Mucosa of stomach (tissue), 1 donor: ENCODE results near the gene ADNP.
A peak's percentile ranks its signal among the peaks of the same experiment; 100 is the strongest.
"Not testable (repeated sequence)": the region's sequence is repeated elsewhere in the genome, so short reads cannot be mapped to it uniquely, and the experiment has no call there.

Experiments used
- H3K27me3 ChIP-seq: one replicate; pipeline ENCODE4 v1.7.0; 2013; ENCODE audit warnings: mild to moderate bottlenecking, low read length; ENCODE audit not compliant: control insufficient read depth, insufficient read depth
- H3K36me3 ChIP-seq: one replicate; pipeline ENCODE4 v1.7.0; 2013; ENCODE audit warnings: low read length; ENCODE audit not compliant: control insufficient read depth, insufficient read depth
- H3K4me1 ChIP-seq: one replicate; pipeline ENCODE4 v1.7.0; 2013; ENCODE audit warnings: mild to moderate bottlenecking, low read length; ENCODE audit not compliant: control insufficient read depth, insufficient read depth
- H3K4me3 ChIP-seq: one replicate; pipeline ENCODE4 v1.7.0; 2013; ENCODE audit warnings: low read length
- H3K9ac ChIP-seq: one replicate; pipeline ENCODE4 v1.7.0; 2013; ENCODE audit warnings: mild to moderate bottlenecking, low read length, moderate library complexity
- H3K9me3 ChIP-seq: one replicate; pipeline ENCODE4 v1.7.0; 2013; ENCODE audit warnings: mild to moderate bottlenecking, low read length, moderate library complexity; ENCODE audit not compliant: control insufficient read depth
- donor health status: Pancreatic carcinoma.

Gene ADNP

GRCh38 chr20:50931306-50932015, at the start of gene ADNP:
Gene ADNP (minus strand): TSS chr20:50931437. CDS start chr20:50903996, 27,441 bp downstream.
- Histone ChIP-seq H3K36me3 (no peaks in the 10 kb centered on the region), H3K9me3 (no peaks in the 10 kb centered on the region), H3K4me3 (peak within 1 kb of the TSS; percentile 44), H3K4me1 (peaks cover 19% of the 10 kb centered on the region), H3K27me3 (no peaks in the 10 kb centered on the region), H3K9ac (peak within 1 kb of the TSS; percentile 77)

GRCh38 chr20:50980071-50980681, 48.9 kb upstream of the ADNP start:
- Histone ChIP-seq H3K27me3 (peaks cover 24% of the 10 kb centered on the region), H3K4me3 (no peak overlapping the region), H3K4me1 (peaks cover 13% of the 10 kb centered on the region), H3K9ac (no peak overlapping the region), H3K9me3 (no peaks in the 10 kb centered on the region), H3K36me3 (no peaks in the 10 kb centered on the region)

- H3K4me3 ChIP-seq, H3K9me3 ChIP-seq, H3K9ac ChIP-seq, H3K36me3 ChIP-seq: not testable (repeated sequence)
- Histone ChIP-seq H3K4me1 (peaks cover 13% of the 10 kb centered on the region), H3K27me3 (peaks cover 24% of the 10 kb centered on the region)
Measured at GRCh38 chr20:50978533-50978932, 47.3 kb upstream of the ADNP start.

DNA sequence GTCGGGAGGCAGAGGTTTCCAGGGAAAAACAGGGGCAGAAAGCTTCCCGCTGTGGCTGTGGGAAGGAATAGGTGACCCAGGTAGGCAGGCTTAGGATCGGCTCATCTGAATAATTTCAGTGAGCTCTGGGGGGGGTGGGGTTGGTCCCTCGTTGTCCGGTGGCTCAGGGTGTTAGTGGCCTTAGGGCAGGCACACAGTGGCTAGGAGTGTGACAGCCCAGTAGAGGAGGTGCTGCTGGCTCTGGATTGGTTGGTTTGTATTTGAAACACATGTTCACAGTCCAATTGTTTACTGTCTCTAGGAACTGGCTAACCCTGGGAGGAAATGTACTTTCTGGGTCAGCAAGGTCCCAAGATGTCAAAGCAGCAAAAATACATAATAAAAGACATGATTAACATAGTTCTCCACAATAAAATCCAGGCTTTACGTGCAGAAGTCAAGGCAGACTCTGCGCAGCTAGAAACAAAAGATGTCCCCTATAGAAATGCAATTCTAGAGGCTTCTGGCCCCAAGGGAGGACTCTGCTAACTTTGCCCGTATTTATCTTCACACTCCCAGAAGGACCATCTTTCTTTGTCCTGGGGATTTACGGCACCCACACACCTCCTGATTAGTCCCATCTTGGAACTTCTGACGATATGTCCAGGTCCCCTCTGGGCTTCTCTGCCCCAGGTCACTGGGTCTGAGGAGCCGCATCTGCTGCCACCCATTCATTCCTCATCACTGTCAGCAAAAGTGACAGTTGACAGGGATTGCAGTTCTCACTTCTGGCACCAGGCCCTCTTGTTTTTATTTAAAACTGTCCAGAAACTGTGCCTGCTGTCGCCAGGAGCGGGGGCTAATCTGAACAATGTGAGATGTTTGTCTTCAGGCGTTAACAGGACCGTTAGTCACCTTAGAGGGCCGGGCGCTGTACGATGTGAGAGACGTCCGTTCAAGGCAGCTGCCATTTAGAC, 46.1 kb upstream of the ADNP start:
- H3K9ac ChIP-seq: no peak overlapping the region
- H3K4me3 ChIP-seq: no peak overlapping the region
- peaks cover 7% of the 10 kb centered on the region for H3K4me1 ChIP-seq
- peaks cover 24% of the 10 kb centered on the region for H3K27me3 ChIP-seq
- no peaks in the 10 kb centered on the region for H3K9me3 ChIP-seq
- H3K36me3 ChIP-seq: no peaks in the 10 kb centered on the region

GRCh38 chr20:50975701-50976330, 44.6 kb upstream of the ADNP start:
- Histone ChIP-seq H3K4me3 (no peak overlapping the region), H3K9ac (no peak overlapping the region), H3K27me3 (peaks cover 21% of the 10 kb centered on the region), H3K4me1 (no peaks in the 10 kb centered on the region), H3K9me3 (no peaks in the 10 kb centered on the region), H3K36me3 (no peaks in the 10 kb centered on the region)

DNA sequence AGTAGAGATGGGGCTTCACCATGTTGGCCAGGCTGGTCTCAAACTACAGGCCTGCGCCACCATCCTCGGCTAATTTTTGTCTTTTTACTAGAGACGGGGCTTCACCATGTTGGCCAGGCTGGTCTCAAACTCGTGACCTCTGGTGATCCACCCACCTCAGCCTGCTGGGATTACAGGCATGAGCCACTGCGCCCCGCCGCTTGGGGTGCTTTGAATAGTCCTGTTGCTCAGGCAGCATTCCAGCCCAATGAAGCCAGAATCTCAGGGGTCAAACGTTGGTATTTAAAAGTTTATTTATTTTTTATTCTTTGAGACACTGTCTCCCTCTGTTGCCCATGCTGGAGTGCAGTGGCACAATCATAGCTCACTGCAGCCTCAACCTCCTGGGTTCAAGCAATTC, 38.7 kb upstream of the ADNP start:
- Histone ChIP-seq H3K4me1 (no peaks in the 10 kb centered on the region), H3K4me3 (no peak overlapping the region), H3K36me3 (no peaks in the 10 kb centered on the region), H3K27me3 (no peaks in the 10 kb centered on the region), H3K9ac (no peak overlapping the region), H3K9me3 (no peaks in the 10 kb centered on the region)

DNA sequence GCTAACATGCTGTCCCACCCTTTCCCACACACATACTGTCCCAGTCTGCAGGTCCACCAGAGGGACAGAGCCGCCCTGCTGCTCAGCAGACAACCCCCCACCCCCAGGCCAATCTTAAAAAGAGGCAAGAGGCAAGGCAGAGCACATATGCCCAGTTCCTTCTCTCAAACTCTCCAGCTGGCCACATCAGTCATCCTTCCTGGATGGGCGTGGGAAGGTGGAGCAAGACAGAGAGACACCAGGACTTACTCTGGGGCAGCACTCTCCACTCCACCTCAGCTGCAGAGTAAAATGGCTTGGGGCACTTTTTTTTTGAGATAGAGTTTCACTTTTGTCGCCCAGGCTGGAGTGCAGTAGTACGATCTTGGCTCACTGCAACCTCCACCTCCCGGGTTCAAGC, 38.2 kb upstream of the ADNP start:
- H3K4me3 ChIP-seq: no peak overlapping the region
- no peaks in the 10 kb centered on the region for H3K4me1 ChIP-seq
- no peaks in the 10 kb centered on the region for H3K27me3 ChIP-seq
- no peaks in the 10 kb centered on the region for H3K9me3 ChIP-seq
- H3K9ac ChIP-seq: no peak overlapping the region
- H3K36me3 ChIP-seq: no peaks in the 10 kb centered on the region

DNA sequence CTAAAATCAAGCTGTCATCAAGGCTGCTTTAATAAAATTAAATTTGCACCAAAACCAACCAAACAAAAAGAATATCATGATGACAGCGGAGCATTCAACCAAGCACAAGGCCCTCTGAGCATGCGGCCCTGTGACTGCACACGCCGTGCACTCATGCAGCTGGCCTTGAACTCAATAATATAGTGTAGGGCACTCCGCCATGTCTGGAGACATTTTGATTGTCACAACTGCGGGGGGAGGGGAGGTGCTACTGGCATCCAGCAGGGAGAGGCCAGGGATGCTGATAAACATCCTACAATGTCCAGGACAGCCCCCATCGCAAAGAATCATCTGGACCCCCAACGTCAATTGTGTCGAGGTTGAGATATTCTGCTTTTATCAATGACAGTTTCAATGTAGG, 37.1 kb upstream of the ADNP start:
- Histone ChIP-seq H3K9ac (no peak overlapping the region), H3K36me3 (no peaks in the 10 kb centered on the region), H3K27me3 (no peaks in the 10 kb centered on the region), H3K9me3 (no peaks in the 10 kb centered on the region), H3K4me1 (no peaks in the 10 kb centered on the region), H3K4me3 (no peak overlapping the region)

DNA sequence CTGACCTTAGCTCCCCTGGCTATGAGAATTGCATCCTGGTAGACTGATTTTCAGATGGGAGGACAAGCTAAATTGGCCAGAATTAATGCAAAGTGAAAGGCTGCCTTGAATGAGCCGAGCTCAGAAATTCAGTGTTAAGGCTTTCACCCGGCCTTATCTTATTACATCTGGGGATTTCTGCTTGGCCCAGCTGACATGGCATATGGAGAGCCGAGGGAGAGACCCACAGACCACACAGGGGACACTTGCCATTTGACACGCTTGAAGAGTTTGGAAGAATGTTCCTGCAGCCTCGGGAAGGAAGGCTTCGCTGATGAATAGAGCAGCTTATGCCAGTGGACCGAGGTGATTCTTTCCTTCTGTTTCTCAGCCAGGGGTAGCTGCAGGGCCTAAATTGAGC, 36.3 kb upstream of the ADNP start:
- no peaks in the 10 kb centered on the region for H3K36me3 ChIP-seq
- no peaks in the 10 kb centered on the region for H3K4me1 ChIP-seq
- H3K9me3 ChIP-seq: no peaks in the 10 kb centered on the region
- no peak overlapping the region for H3K4me3 ChIP-seq
- H3K27me3 ChIP-seq: no peaks in the 10 kb centered on the region
- no peak overlapping the region for H3K9ac ChIP-seq

DNA sequence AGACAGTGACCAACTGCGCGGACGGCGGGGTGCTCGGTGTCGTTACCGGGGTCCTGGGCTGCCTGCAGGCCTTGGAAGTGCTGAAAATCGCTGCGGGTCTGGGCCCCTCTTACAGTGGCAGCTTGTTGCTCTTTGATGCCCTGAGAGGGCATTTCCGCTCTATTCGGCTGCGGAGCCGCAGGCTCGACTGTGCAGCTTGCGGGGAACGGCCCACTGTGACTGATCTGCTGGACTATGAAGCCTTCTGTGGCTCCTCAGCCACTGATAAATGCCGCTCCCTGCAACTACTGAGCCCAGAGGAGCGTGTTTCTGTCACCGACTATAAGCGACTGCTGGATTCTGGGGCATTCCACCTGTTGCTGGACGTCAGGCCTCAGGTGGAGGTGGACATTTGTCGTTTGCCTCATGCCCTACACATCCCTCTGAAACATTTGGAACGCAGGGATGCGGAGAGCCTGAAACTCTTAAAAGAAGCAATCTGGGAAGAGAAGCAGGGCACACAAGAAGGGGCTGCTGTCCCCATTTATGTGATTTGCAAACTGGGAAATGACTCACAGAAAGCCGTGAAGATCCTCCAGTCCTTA, 28.4 kb upstream of the ADNP start:
- Histone ChIP-seq H3K9ac (peak overlapping the region; percentile 77), H3K9me3 (no peaks in the 10 kb centered on the region), H3K36me3 (no peaks in the 10 kb centered on the region), H3K4me1 (peaks cover 13% of the 10 kb centered on the region), H3K4me3 (peak overlapping the region; percentile 31), H3K27me3 (no peaks in the 10 kb centered on the region)

GRCh38 chr20:50958615-50959542, 27.6 kb upstream of the ADNP start, which contains the start of gene MOCS3:
Gene MOCS3 (plus strand): TSS chr20:50958818. CDS start chr20:50958843, 25 bp downstream.
- no peaks in the 10 kb centered on the region for H3K27me3 ChIP-seq
- H3K4me1 ChIP-seq: peaks cover 13% of the 10 kb centered on the region
- H3K9me3 ChIP-seq: no peaks in the 10 kb centered on the region
- H3K36me3 ChIP-seq: no peaks in the 10 kb centered on the region
- peak within 1 kb of the TSS; percentile 31 for H3K4me3 ChIP-seq
- H3K9ac ChIP-seq: peak within 1 kb of the TSS; percentile 77
